AG04450 (cell line): ENCODE results near the gene POM121L2. TPM values are rescaled to one million over a fixed set of nuclear protein-coding genes. Genes with fewer than 3 reads are reported as not detected.

Experiments used
- CTCF ChIA-PET: fragments of 300-600, 350-600 bp; formaldehyde crosslinking; extraction: SDS; loops from one replicate; lab custom pipeline; 2022; ENCODE audit warnings: antibody characterized with exemption, inconsistent platforms; lab: Charles Lee
- POLR2A ChIA-PET: fragments of 350-600 bp; formaldehyde crosslinking; extraction: SDS; loops from one replicate; lab custom pipeline; 2021; ENCODE audit warnings: antibody characterized with exemption, inconsistent platforms; lab: Yijun Ruan, JAX
- DNase-seq: peaks from one replicate; pipeline ENCODE4 v3.0.0-alpha.2; 2011; ENCODE audit warnings: low read depth, low spot score
- H3K27ac ChIP-seq: one replicate; pipeline ENCODE4 v1.5.1; 2012; ENCODE audit warnings: low read depth, low read length, control low read depth
- H3K27me3 ChIP-seq: one replicate; pipeline ENCODE4 v1.6.0; 2012; ENCODE audit warnings: low read length; ENCODE audit not compliant: control insufficient read depth, insufficient read depth
- H3K4me3 ChIP-seq: 2 replicates; pipeline ENCODE4 v1.5.1; 2011; ENCODE audit warnings: mild to moderate bottlenecking, low read depth, low read length, control low read depth
- H3K9me3 ChIP-seq: 2 replicates; pipeline ENCODE4 v1.5.1; 2012; ENCODE audit warnings: low read length; ENCODE audit not compliant: control insufficient read depth, insufficient read depth
- polyA plus RNA-seq: library from polyadenylated mRNA; depleted of rRNA; stranded (reverse); fragments of >200 nt; gene quantifications from 2 replicates; pipeline ENCODE4 v1.2.3, GENCODE V29; 2011
- TF ChIP-seq, protein P1 (sequence below): IDR thresholded peaks from 2 replicates; pipeline ENCODE4 v1.5.1; 2011; ENCODE audit warnings: low read depth, low read length, control low read depth, inconsistent platforms

Gene POM121L2
- polyA plus RNA-seq, 1 experiment, result not detected

DNA sequence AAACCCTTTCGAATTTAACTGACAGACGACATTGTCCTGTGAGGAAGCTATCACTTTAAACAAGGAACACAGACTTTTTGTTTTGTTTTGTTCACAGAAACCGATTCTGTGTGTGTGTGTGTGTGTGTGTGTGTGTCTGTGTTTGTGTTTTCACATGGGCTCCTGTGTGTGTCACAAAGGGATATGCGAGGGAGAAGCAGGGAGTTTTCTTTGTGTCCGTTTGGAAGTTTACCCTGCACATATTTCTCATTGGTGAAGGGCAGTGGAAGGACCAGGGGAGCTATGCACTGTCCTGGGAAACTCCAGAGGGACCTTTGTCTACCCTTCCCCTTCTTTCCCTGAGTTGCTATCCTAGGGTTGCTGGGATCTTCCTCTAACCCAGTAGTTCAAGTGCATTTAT lies 17.7 kb downstream of the POM121L2 start:
- Histone ChIP-seq H3K4me3 (no peak overlapping the region), H3K27me3 (peaks cover 17% of the 10 kb centered on the region), H3K27ac (no peak overlapping the region), H3K9me3 (no peaks in the 10 kb centered on the region)
- TF ChIP-seq, protein P1, sequence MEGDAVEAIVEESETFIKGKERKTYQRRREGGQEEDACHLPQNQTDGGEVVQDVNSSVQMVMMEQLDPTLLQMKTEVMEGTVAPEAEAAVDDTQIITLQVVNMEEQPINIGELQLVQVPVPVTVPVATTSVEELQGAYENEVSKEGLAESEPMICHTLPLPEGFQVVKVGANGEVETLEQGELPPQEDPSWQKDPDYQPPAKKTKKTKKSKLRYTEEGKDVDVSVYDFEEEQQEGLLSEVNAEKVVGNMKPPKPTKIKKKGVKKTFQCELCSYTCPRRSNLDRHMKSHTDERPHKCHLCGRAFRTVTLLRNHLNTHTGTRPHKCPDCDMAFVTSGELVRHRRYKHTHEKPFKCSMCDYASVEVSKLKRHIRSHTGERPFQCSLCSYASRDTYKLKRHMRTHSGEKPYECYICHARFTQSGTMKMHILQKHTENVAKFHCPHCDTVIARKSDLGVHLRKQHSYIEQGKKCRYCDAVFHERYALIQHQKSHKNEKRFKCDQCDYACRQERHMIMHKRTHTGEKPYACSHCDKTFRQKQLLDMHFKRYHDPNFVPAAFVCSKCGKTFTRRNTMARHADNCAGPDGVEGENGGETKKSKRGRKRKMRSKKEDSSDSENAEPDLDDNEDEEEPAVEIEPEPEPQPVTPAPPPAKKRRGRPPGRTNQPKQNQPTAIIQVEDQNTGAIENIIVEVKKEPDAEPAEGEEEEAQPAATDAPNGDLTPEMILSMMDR, result no peak
- DNase-seq, result no peak
- ChIA-PET CTCF (interaction anchor here (1.5 kb wide), 1 partner anchor 224 kb away, joined by 4 read pairs; no protein-coding TSS in a partner anchor), POLR2A (interaction anchor here (0.6 kb wide), 2 partner anchors 497 to 515 kb away, joined by 3 to 4 read pairs; a partner anchor contains a TSS)

DNA sequence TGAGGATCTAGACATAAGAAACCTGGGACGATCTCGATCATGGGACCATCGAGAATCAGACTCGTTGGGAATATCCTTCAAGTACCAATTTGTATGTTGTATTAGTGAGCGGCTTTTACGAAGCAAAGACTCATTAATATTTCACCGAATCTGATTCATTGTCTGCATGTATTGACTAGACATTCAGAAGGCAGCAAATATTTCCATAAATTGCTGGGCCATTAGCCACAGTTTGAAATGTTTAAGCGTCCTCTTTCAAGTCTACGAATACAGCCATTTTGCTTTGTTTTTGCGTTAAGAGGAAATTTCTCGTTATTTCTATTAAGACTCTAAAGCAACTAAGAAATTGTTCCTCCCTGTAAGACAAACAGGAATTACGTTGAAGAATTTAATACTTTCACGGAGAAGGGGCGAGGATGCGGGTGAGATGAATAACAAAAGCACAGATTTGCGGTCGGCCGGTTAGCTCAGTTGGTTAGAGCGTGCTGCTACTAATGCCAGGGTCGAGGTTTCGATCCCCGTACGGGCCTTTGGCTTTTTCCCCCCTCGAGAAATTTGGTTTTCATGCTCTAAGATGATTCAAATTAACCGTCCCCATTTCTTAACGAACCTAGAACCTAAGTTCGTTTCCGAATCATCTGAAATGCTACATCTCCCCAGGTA lies 18.5 kb downstream of the POM121L2 start:
- Histone ChIP-seq H3K4me3 (no peak overlapping the region), H3K27ac (no peak overlapping the region), H3K27me3 (peaks cover 21% of the 10 kb centered on the region), H3K9me3 (no peaks in the 10 kb centered on the region)
- CTCF ChIA-PET, result interaction anchor here (1.5 kb wide), 1 partner anchor 225 kb away, joined by 4 read pairs; no protein-coding TSS in a partner anchor
- POLR2A ChIA-PET, result interaction anchor here (0.6 kb wide), 1 partner anchor 516 kb away, joined by 4 read pairs; a partner anchor contains a TSS
- TF ChIP-seq, protein P1, result no peak
- DNase-seq, result no peak

DNA sequence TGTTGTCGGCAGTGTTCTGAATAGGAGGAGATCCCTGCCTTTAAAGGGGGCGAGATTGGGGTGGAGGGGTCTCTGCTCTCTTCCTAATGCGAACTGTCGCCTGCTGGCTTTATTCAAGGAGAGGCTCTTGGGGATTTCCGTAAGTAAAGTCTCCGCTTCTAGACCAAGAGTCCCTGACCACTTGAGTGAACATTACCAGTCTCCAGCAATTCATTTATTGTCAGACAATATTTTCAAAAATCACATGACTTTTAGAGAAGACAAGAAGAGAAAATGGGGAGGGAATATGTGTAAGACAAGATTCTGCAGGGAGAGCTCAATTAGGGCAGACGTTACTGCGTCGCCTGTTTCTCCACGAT lies 21.2 kb downstream of the POM121L2 start:
- TF ChIP-seq, protein P1, result no peak
- no peak overlapping the region for H3K27ac ChIP-seq
- H3K9me3 ChIP-seq, result no peaks in the 10 kb centered on the region
- peaks cover 38% of the 10 kb centered on the region for H3K27me3 ChIP-seq
- H3K4me3 ChIP-seq, result no peak overlapping the region
- ChIA-PET CTCF (no interaction called here), POLR2A (no interaction called here)
- no peak for DNase-seq

- CTCF ChIA-PET, result no interaction called here
- H3K27ac ChIP-seq, result no peak overlapping the region
- H3K9me3 ChIP-seq, result no peaks in the 10 kb centered on the region
- H3K27me3 ChIP-seq, result peaks cover 38% of the 10 kb centered on the region
- TF ChIP-seq, protein P1, result no peak
- POLR2A ChIA-PET, result no interaction called here
- no peak for DNase-seq
- H3K4me3 ChIP-seq, result no peak overlapping the region
These were observed 21.8 kb downstream of the POM121L2 start for GRCh38 chr6:27290065-27290849.
